Measurements from ENCODE around the gene MXRA8.

MXRA8 gene

GRCh38 chr1:1349256-1350012 lies 8.9 kb downstream of the MXRA8 start, which contains the start of gene DVL1:
Gene DVL1 (minus strand): TSS chr1:1349418. CDS start chr1:1349065, 353 bp downstream.
- DNase-seq (ENCODE audit: low read depth, low spot score): peak; percentile 35

- DNase-seq (ENCODE audit: low read depth, low spot score): no peak
Measured at GRCh38 chr1:1348420-1349255, 9.7 kb downstream of the MXRA8 start.

GRCh38 chr1:1347663-1348419 lies 10.5 kb downstream of the MXRA8 start:
- DNase-seq (ENCODE audit: low read depth, low spot score): no peak

- no peak for DNase-seq (ENCODE audit: low read depth, low spot score)
Measured at GRCh38 chr1:1347026-1347595, 11.2 kb downstream of the MXRA8 start.

GRCh38 chr1:1346501-1346890 lies 11.9 kb downstream of the MXRA8 start:
- no peak for DNase-seq (ENCODE audit: low read depth, low spot score)

GRCh38 chr1:1345860-1346500 lies 12.4 kb downstream of the MXRA8 start:
- no peak for DNase-seq (ENCODE audit: low read depth, low spot score)

- no peak for DNase-seq (ENCODE audit: low read depth, low spot score)
Measured at GRCh38 chr1:1345384-1345783, 13.0 kb downstream of the MXRA8 start.

GRCh38 chr1:1344655-1345361 lies 13.5 kb downstream of the MXRA8 start:
- no peak for DNase-seq (ENCODE audit: low read depth, low spot score)

GRCh38 chr1:1343811-1344421 lies 14.4 kb downstream of the MXRA8 start:
- no peak for DNase-seq (ENCODE audit: low read depth, low spot score)

- no peak for DNase-seq (ENCODE audit: low read depth, low spot score)
Measured at GRCh38 chr1:1342584-1343115, 15.7 kb downstream of the MXRA8 start.

- DNase-seq (ENCODE audit: low read depth, low spot score): no peak
Measured at GRCh38 chr1:1342061-1342562, 16.2 kb downstream of the MXRA8 start.

GRCh38 chr1:1341549-1342021 lies 16.8 kb downstream of the MXRA8 start:
- DNase-seq (ENCODE audit: low read depth, low spot score): no peak

- no peak for DNase-seq (ENCODE audit: low read depth, low spot score)
Measured at GRCh38 chr1:1340791-1341548, 17.4 kb downstream of the MXRA8 start.

- DNase-seq (ENCODE audit: low read depth, low spot score): no peak
Measured at GRCh38 chr1:1340185-1340584, 18.2 kb downstream of the MXRA8 start.

GRCh38 chr1:1338278-1338677 lies 20.1 kb downstream of the MXRA8 start:
- no peak for DNase-seq (ENCODE audit: low read depth, low spot score)

- DNase-seq (ENCODE audit: low read depth, low spot score): no peak
Measured at GRCh38 chr1:1337793-1338147, 20.6 kb downstream of the MXRA8 start.

GRCh38 chr1:1336931-1337792 lies 21.2 kb downstream of the MXRA8 start:
- DNase-seq (ENCODE audit: low read depth, low spot score): no peak

- DNase-seq (ENCODE audit: low read depth, low spot score): no peak
Measured at GRCh38 chr1:1336446-1336845, 21.9 kb downstream of the MXRA8 start.
